HG03139 (cell line): ENCODE data around the gene COPS3.

Experiments used
- ATAC-seq: cut with Tn5 transposase; IDR thresholded peaks from one replicate; pipeline ENCODE4 v1.9.1; 2021; ENCODE audit not compliant: unreplicated experiment

The COPS3 gene

DNA sequence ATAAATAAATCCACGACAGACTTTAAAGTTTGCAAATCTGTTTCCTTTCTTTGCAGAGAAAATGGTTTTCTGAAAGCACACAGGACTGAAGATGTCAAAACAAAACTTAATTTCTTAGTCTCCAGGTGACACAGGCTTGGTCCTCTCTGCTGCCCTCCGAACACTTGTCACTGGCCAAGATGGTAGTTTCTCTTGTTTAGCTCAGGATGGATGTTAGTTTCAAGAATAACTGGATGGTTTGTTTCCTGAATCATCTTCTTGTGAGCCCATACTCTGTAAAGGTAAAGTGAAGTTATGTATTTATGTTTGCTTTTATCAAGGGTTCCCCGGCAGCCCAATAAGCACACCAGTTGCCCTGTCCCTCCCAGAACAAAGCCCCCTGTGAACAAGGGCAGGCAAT lies 34.2 kb downstream of the COPS3 start:
- no peak for ATAC-seq

DNA sequence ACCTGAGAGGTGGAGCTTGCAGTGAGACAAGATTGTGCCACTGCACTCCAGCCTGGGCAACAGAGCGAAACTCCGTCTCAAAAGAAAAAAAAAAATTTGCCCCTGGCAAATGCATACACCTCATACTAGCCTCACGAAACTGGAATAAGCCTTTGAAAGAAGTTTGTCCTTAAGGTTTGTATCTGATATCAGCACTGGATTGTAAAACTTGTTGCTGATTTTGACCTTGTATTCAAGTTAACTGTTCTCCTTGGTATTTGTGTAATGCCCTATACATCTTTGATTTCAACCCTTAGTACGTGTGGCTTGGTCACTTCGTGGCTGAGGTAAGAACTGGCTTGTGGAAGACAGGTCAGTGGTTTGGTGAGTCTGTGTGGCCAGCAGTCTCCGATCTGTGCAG lies 37.9 kb downstream of the COPS3 start:
- ATAC-seq = no peak

DNA sequence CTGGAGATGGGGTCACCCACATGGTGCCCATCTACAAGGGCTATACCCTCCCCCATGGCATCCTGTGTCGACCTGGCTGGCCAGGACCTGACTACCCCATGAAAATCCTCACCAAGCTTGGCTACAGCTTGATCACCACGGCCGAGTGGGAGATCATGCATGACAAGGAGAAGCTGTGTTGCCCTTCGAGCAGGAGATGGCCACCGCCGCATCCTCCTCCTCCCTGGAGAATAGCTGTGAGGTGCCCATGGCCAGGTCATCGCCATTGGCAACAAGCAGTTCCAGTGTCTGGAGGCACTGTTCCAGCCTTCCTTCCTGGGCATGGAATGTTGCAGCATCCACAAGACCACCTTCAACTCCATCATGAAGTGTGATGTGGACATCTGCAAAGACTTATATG lies 38.8 kb downstream of the COPS3 start:
- ATAC-seq = no peak

GRCh38 chr17:17241656-17242055 lies 39.4 kb downstream of the COPS3 start:
- ATAC-seq = no peak

- no peak for ATAC-seq
Measured at GRCh38 chr17:17239832-17240231, 41.2 kb downstream of the COPS3 start.

DNA sequence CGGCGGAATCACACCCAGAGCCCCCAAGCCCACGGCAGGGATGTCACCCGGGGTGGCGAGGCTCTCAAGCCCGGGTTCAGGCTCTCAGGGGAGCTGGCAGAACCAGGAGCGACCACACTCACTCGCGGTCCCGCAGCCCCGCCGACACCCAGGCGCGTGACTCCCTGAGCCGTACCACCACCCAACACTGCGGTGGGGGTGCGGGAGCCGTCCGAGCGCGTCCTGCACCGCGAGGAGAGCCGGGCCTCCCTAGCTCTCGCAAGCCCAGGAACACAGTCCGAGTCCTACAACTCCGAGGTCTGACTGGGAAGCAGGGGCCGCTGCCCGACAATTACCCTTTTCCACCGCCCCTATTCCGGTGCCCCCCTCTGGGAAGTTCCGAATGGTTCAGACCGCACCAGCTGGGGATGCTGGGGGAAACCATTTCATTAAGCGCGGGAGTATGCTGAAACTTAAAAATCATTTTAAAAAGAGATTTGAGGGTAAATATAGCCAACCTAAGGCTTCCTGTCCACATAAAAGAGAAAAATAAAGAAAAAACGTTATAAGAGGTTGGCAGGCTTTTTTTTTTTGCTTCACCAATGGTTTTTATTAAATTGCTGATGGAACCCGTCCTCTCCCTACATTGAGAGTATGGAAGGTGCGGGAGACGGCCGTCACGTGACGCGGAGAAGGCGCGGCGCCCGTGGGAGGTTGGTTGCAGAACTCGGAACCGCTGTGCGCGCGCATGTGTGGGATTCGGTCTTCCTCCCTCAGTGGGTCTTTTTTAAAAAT lies 43.8 kb downstream of the COPS3 start, which contains the start of gene FLCN:
TSS of gene FLCN (minus strand) at position 143 of the 774 bp plus-strand sequence. CDS start 9,031 bp downstream, outside the sequence.
- ATAC-seq = peak; percentile 73

- ATAC-seq = no peak
Measured at GRCh38 chr17:17236295-17237025, 44.6 kb downstream of the COPS3 start.

GRCh38 chr17:17235212-17236174 lies 45.6 kb downstream of the COPS3 start:
- no peak for ATAC-seq

DNA sequence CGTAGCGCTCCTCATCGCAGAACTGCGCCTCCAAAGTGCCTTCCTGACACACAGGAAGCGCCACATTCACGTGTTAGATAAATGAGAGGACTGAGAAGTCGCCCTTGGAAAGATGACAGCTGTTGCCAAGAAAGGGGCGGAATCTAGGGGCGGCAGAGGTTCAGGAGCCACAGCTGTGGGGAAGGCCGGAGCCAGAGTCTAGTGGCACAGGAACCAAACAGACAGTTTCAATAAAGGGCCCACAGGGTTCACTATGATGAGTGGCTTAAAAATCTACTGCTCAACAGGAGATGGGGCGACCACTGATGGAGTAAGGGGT lies 48.8 kb downstream of the COPS3 start:
- no peak for ATAC-seq

GRCh38 chr17:17231621-17232302 lies 49.3 kb downstream of the COPS3 start:
- no peak for ATAC-seq

DNA sequence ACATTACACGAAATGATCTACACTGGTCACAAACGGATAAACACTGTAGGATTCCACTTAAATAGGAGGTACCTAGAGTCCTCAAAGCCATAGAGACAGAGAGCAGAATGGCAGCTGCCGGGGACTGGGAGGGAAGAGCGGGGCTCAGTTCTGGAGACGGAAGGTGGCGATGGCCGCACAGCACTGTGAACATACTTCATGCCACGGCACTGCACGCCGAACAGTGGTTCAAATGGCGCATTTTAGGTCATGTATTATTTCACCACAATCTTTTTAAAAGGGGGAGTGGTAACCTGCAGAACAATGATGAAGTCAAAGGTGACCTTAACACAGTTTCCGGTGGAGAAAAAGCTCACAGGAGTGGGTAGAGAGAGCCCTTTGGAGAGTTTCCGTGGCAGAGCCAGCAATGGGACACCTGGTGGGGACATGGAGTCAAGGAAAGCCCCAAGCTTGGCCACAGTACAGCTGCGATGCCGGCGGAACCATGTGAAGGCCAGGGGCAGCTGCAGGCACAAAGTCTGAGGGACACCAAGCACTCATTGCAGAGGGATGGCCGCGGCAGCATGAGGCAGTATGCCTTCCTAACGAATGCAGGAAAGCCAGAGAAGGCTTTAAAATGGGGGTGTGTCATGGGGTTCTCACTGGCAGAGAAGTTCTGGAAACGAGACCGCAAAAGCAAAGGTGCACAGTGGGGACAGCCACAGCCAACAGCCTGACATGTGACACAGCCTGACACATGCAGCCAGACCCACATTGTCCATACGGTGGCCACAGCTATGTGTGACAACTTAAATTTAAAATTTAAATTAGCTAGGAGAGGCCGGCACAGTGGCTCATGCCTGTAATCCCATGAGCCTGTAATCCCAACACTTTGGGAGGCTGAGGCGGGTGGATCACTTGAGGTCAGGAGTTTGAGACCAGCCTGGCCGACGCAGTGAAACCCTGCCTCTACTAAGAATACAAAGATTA lies 51.3 kb downstream of the COPS3 start:
- no peak for ATAC-seq

DNA sequence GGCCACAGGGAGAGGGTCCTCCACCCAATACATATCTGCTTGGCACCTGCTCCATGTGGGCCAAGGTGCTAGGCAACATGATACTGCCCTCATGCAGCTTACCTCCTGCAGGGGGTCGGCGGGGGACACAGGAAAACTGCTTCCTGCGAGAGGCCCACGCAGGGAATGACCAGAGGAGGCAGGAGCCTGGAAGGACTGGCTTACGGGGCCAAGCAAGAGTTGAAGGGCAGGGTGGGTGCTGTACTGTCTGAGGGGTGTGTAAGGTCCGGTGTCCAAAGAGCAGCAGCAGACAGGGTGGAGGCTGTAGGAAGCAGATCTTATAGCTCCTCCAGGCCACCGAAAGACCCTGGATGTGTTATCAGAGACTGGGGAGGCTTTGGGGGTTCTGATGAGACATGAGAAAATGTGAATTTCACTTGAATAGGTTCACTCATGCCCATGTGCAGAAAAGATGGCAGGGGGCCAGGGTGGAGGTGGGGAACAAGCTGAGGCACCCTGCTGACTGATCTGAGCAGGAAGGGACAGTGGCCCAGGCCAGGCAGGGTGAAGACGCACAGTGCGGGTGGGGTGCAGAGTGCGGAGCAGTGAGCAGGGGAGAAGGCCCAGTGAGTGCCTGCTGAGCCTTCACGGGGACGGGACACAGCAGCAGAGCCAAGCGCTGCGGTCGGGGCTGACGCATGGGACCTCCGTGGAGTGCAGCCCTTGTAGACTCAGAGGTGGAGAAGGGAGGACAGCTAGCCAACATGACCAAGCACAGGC lies 52.3 kb downstream of the COPS3 start:
- ATAC-seq = no peak

- ATAC-seq = no peak
Measured at GRCh38 chr17:17227608-17228520, 53.2 kb downstream of the COPS3 start.

GRCh38 chr17:17226451-17227265 lies 54.4 kb downstream of the COPS3 start:
- no peak for ATAC-seq

- no peak for ATAC-seq
Measured at GRCh38 chr17:17225901-17226300, 55.1 kb downstream of the COPS3 start.

DNA sequence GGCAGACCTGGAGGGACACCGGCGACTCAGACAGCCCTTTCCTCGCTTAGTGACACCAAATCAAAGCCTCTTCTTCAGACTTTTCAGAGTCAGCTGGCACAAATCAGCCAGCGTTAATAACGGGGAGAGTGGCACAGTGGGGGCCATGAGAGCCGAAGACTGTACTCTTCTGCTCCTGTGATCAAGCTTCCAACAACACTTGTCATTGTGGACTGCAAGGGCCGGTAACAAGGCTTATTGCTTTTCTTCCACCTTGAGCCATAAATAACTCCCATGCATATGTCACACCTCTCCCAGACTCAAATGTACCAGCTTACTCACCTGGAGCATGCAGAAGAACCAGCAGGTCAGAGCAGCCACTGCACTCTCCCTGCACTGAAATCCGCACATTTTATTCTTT lies 56.9 kb downstream of the COPS3 start:
- no peak for ATAC-seq

GRCh38 chr17:17223736-17224135 lies 57.3 kb downstream of the COPS3 start:
- no peak for ATAC-seq
